Nephron (organoid): Measurements from ENCODE around the gene ANKRD13D.

Experiments
- H3K27ac Mint-ChIP-seq, 3 experiments: 2 replicates each; pipeline ENCODE4 v1.8.0; 2020; ENCODE audit warnings: mixed read lengths in 3 of 3, mild to moderate bottlenecking in 2 of 3, moderate library complexity in 1 of 3
- H3K27me3 Mint-ChIP-seq: 2 replicates; pipeline ENCODE4 v1.8.0; 2021; ENCODE audit warnings: low read depth, mild to moderate bottlenecking, moderate library complexity, mixed read lengths
- H3K36me3 Mint-ChIP-seq: 2 replicates; pipeline ENCODE4 v1.8.0; 2020; ENCODE audit warnings: low read depth, mixed read lengths
- H3K4me1 Mint-ChIP-seq: 2 replicates; pipeline ENCODE4 v1.8.0; 2020; ENCODE audit warnings: mixed read lengths
- H3K4me3 Mint-ChIP-seq, 3 experiments: 2 replicates each; pipeline ENCODE4 v1.8.0; 2020; ENCODE audit warnings: mild to moderate bottlenecking in 3 of 3, mixed read lengths in 3 of 3, moderate library complexity in 2 of 3
- H3K9me3 Mint-ChIP-seq: 2 replicates; pipeline ENCODE4 v1.8.0; 2020; ENCODE audit warnings: mixed read lengths
- CTCF ChIP-seq, 3 experiments: fragments of 200-600 bp; sonication (generic); IDR thresholded peaks; one replicate each; pipeline ENCODE4 v1.5.0; 2021; ENCODE audit warnings: antibody characterized with exemption in 3 of 3; ENCODE audit not compliant: unreplicated experiment in 3 of 3

The ANKRD13D gene

GRCh38 chr11:67278939-67279588 lies 10.0 kb upstream of the ANKRD13D start:
- Mint-ChIP-seq H3K4me3 (no peak overlapping the region), H3K27ac (no peak overlapping the region), H3K36me3 (peaks cover 24% of the 10 kb centered on the region), H3K27me3 (no peaks in the 10 kb centered on the region), H3K9me3 (no peaks in the 10 kb centered on the region), H3K4me1 (peaks cover 12% of the 10 kb centered on the region)
- TF ChIP-seq CTCF (IDR thresholded peaks at IDR 0.05; ENCODE audit: unreplicated experiment in 3 of 3), result no peak

DNA sequence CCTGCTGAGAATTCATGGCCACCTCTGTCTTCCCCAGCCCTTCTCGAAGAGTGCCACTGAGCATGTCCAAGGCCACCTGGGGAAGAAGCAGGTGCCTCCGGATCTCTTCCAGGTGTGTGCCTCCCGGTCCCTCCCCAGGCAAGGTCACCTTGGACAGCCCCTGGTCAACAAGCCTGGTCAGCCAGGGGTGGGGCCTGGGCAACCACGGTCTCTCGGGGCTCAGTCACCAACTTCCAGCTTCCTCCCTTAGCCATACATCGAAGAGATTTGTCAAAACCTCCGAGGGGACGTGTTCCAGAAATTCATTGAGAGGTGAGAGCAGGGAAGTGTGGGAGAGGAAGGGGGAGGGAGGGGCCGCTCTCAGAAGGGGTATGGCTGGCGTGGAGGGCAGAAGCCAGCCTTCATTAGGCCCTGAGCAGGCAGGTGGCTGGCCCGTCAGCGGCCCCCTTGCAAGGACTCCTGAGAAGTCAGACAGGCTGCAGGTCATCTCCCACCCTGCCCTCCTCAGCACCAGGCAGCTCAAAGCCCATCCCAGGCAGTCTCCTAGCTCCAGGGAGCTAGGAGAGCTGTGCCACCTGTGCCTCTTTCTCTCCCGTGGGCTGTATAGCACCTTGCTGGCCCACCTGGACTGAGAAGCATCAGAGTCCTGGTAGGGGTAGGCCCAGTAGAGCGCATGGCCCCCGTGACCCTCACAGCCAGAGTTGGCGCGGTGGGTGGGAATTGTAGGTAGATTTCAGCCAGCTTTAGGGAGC lies 9.3 kb upstream of the ANKRD13D start:
- Mint-ChIP-seq H3K36me3 (peaks cover 24% of the 10 kb centered on the region), H3K4me1 (peaks cover 12% of the 10 kb centered on the region), H3K27ac (no peak overlapping the region)

DNA sequence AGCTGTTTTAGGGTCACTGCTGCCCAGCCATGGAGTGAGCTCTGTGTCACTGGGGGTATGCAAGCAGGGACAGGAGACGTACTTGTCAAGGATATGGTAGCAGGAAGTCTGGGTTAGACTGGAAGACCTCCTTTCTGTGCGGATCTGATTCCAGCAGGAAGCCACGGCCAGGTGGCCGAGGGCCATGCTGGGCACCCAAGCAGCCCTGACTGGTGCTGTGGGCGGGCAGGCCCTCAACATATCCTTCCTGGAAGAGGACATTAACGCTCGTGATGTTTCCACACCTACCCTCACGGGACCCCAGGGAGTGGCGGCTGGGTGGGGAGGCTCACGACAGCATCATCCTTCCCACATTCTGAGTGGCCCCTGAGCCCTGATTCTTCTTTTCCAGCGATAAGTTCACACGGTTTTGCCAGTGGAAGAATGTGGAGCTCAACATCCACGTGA lies 8.7 kb upstream of the ANKRD13D start:
- no peak for TF ChIP-seq CTCF (IDR thresholded peaks at IDR 0.05; ENCODE audit: unreplicated experiment in 3 of 3)
- H3K27me3 Mint-ChIP-seq, result no peaks in the 10 kb centered on the region
- no peak overlapping the region for H3K27ac Mint-ChIP-seq
- H3K36me3 Mint-ChIP-seq, result peaks cover 24% of the 10 kb centered on the region
- no peak overlapping the region for H3K4me3 Mint-ChIP-seq
- H3K4me1 Mint-ChIP-seq, result peaks cover 12% of the 10 kb centered on the region
- H3K9me3 Mint-ChIP-seq, result no peaks in the 10 kb centered on the region

More for the DNA sequence above, 9.3 kb upstream of the ANKRD13D start:
- no peak overlapping the region for H3K4me3 Mint-ChIP-seq
- no peaks in the 10 kb centered on the region for H3K27me3 Mint-ChIP-seq
- no peaks in the 10 kb centered on the region for H3K9me3 Mint-ChIP-seq
- no peak for TF ChIP-seq CTCF (IDR thresholded peaks at IDR 0.05; ENCODE audit: unreplicated experiment in 3 of 3)

GRCh38 chr11:67280788-67281551 lies 8.1 kb upstream of the ANKRD13D start:
- H3K27ac Mint-ChIP-seq, result no peak overlapping the region
- H3K36me3 Mint-ChIP-seq, result peaks cover 24% of the 10 kb centered on the region
- no peaks in the 10 kb centered on the region for H3K27me3 Mint-ChIP-seq
- H3K4me3 Mint-ChIP-seq, result no peak overlapping the region
- no peak for TF ChIP-seq CTCF (IDR thresholded peaks at IDR 0.05; ENCODE audit: unreplicated experiment in 3 of 3)
- peaks cover 12% of the 10 kb centered on the region for H3K4me1 Mint-ChIP-seq
- H3K9me3 Mint-ChIP-seq, result no peaks in the 10 kb centered on the region

DNA sequence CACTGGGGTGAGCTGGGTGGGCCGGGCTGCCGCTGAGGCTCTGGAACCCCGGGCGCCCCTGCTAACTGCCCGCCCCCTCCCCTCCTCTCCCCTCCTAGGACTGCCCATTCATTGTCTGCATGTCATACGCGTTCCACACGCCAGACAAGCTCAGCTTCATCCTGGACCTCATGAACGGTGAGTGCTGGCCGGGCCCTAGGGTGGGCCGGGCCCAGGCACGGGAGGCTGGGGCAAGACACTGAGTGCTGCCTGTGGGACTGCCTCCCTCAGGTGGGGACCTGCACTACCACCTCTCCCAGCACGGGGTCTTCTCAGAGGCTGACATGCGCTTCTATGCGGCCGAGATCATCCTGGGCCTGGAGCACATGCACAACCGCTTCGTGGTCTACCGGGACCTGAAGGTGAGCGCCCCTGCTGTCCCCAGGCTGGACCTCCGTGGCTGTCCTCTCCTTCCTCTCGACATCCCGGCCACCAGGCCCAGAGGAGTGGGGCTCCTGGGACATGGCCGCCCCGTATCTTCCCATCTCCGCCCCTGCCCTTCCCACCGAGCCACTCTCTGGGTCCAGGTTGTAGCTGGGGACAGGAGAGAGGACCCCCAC lies 7.5 kb upstream of the ANKRD13D start:
- no peaks in the 10 kb centered on the region for H3K27me3 Mint-ChIP-seq
- H3K9me3 Mint-ChIP-seq, result no peaks in the 10 kb centered on the region
- H3K4me1 Mint-ChIP-seq, result peaks cover 6% of the 10 kb centered on the region
- peaks cover 24% of the 10 kb centered on the region for H3K36me3 Mint-ChIP-seq
- no peak overlapping the region for H3K27ac Mint-ChIP-seq
- no peak for TF ChIP-seq CTCF (IDR thresholded peaks at IDR 0.05; ENCODE audit: unreplicated experiment in 3 of 3)
- H3K4me3 Mint-ChIP-seq, result no peak overlapping the region
